ENCODE results near the gene PHLPP1. TPM values are rescaled to one million over a fixed set of nuclear protein-coding genes. Genes with fewer than 3 reads are reported as not detected.

The PHLPP1 gene
- total and polyA plus RNA-seq, 2 of the 13 experiments (the other 11 are each of a cell fraction or from before 2014, with no cell fraction given) = 9.8 to 18.5 TPM

- TF ChIP-seq THAP11 (CRISPR knock-in tag; IDR thresholded peaks at IDR 0.05) (peak; percentile 77), CEBPG (CRISPR knock-in tag; IDR thresholded peaks at IDR 0.05) (0 out of 2 replicates have a peak, but pooled peaks have one; percentile 5), ZMYM4 (CRISPR knock-in tag; IDR thresholded peaks at IDR 0.05) (peak; percentile 24; the same call in 1 of the 2 replicates), CTCF (CRISPR knock-in tag; IDR thresholded peaks at IDR 0.05) (peak; percentile 77), KDM2A (CRISPR knock-in tag; IDR thresholded peaks at IDR 0.05; ENCODE audit: borderline replicate concordance, low read depth) (0 out of 2 replicates have a peak, but pooled peaks have one; percentile 23), ZNF143 (CRISPR knock-in tag; IDR thresholded peaks at IDR 0.05) (0 out of 2 replicates have a peak, but pooled peaks have one; percentile 32), RAD21 (CRISPR knock-in tag; IDR thresholded peaks at IDR 0.05) (0 out of 2 replicates have a peak, but pooled peaks have one; percentile 26), CEBPB (IDR thresholded peaks at IDR 0.05; ENCODE audit: borderline replicate concordance, low read depth, low read length) (no peak), ZNF572 (CRISPR knock-in tag; IDR thresholded peaks at IDR 0.05) (no peak), HMGXB4 (CRISPR knock-in tag; IDR thresholded peaks at IDR 0.05; ENCODE audit: borderline replicate concordance in 1 of 2, low read depth in 1 of 2) (peak in 1 of 2 experiments; percentile 30; a peak in 1 of 4 replicates)
These were observed 242.6 kb downstream of the PHLPP1 start (continued) for GRCh38 chr18:62957885-62958472.
